RKO (cell line): ENCODE data around the gene KLHL17.
A peak's percentile ranks its signal among the peaks of the same experiment; 100 is the strongest.
"Not testable (repeated sequence)": the region's sequence is repeated elsewhere in the genome, so short reads cannot be mapped to it uniquely, and the experiment has no call there.

Experiments used
- DNase-seq: peaks from one replicate; pipeline ENCODE4 v3.0.0-alpha.2; 2016; ENCODE audit warnings: low spot score

Gene KLHL17

DNA sequence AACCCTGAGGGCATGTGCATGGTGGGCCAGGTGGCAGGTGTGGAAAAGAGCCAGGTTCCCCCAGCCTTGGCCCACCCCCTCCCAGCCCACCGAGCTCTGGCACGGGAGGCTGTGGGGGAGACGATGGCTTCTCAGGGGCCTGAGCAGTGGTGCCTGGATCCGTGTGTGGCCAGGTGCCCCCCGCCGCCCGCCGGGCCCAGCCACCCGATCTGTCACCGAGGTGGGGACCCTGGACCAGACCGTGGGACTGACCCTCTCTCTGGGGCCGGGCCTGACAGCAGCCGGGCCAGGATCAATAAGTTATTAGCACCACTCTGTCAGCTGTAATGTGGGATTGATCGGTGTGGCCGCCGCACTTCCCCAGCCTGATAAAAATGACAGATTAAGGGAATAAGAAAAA is 22.9 kb upstream of the KLHL17 start:
- no peak for DNase-seq

- peak; percentile 63 for DNase-seq
Measured at GRCh38 chr1:938088-938683, 22.2 kb upstream of the KLHL17 start.

DNA sequence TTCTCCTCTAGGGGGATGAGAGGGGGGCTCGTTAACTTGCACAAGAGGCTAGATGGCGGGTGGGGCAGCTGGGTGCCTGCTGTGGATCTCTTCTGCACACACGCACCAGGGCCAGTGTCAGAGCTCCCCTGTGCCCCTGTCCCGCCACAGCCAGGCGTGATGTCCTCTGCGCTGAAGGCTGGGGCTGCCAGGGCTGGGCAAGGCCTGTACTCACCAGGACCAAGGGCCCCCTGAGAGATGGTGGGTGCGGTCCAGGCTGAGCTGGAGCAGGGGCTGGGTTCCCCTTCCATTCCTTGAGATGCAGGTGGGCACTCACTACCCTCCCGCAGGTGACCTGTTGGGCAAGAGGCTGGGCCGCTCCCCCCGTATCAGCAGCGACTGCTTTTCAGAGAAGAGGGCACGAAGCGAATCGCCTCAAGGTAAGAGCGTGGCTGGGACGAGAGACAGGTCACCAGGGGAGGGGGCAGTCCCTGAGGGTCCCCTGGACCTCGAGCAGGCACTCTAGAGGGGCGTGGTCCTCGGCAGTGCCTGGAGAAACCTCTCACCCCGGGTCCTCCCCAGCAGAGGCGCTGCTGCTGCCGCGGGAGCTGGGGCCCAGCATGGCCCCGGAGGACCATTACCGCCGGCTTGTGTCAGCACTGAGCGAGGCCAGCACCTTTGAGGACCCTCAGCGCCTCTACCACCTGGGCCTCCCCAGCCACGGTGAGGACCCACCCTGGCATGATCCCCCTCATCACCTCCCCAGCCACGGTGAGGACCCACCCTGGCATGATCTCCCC is 21.5 kb upstream of the KLHL17 start:
- no peak for DNase-seq

DNA sequence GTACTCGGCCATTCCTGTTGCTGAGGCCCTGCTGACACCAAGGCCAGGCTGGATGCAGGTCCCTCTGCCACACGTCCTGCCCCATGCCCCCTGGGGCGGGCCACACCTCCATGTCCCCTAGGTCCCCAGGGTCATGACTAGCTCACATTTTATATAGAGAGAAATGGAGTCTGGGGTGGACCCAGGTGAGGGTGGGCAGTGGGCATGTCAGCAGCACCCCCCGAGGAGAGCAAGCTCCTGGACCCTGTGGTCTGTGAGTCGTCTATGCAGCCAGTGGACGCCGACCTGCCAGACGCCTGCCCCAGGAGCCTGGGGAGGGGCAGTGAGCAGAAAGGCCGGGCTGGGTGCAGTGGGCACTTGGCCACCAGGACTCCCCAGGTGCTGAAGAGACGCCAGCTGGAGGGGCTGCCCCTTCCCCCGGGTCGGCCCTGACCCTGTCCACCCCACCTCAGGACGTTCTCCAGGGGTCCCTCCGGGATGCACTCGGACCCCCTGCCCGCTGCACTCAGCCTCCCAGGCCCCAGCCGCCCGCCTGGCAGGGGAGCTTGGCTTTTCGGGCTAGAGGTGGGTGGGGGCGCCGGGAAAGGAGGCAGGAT is 20.8 kb upstream of the KLHL17 start:
- no peak for DNase-seq

- peak; percentile 50 for DNase-seq
Measured at GRCh38 chr1:940107-941014, 20.0 kb upstream of the KLHL17 start.

- no peak for DNase-seq
Measured at GRCh38 chr1:941015-941587, 19.3 kb upstream of the KLHL17 start.

DNA sequence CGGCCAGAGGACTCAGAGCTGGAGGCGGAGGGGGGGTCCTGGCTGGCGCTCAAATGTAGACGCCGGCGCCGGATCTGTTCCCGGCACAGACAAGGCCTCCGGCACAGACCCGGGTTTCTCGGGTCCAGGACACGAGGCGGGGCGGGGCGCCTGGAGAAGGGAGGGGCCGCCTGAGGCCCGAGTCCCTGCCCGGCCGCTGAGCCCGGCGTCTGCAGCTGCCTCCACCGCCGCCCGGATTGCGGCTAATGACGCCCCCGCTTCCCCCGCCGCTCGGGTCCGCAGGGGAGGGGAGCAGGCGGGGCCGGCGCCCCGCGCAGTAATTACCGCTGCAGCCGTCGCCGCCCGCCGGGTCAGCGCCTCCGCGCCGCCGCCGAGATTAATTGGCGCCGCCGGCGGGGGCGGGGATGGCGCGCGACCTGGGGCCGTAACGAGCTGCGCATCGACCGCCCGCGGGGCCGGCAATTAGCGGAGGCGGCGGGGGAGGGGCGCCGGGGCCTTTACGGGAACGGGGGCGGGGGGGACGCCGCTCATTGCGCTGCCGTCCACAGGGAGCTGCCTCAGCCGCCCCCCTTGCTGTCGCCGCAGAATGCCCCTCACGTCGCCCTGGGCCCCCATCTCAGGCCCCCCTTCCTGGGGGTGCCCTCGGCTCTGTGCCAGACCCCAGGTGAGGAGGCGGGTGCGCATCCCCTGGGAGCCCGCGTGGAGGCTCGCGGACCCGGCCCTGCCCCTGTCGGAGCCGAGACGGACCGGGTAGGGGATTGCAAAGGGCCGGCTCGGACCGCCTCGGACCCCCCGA is 18.6 kb upstream of the KLHL17 start:
- DNase-seq = peak; percentile 48

GRCh38 chr1:942411-942821 is 18.0 kb upstream of the KLHL17 start:
- DNase-seq = no peak

- DNase-seq = no peak
Measured at GRCh38 chr1:942864-943533, 17.4 kb upstream of the KLHL17 start.

DNA sequence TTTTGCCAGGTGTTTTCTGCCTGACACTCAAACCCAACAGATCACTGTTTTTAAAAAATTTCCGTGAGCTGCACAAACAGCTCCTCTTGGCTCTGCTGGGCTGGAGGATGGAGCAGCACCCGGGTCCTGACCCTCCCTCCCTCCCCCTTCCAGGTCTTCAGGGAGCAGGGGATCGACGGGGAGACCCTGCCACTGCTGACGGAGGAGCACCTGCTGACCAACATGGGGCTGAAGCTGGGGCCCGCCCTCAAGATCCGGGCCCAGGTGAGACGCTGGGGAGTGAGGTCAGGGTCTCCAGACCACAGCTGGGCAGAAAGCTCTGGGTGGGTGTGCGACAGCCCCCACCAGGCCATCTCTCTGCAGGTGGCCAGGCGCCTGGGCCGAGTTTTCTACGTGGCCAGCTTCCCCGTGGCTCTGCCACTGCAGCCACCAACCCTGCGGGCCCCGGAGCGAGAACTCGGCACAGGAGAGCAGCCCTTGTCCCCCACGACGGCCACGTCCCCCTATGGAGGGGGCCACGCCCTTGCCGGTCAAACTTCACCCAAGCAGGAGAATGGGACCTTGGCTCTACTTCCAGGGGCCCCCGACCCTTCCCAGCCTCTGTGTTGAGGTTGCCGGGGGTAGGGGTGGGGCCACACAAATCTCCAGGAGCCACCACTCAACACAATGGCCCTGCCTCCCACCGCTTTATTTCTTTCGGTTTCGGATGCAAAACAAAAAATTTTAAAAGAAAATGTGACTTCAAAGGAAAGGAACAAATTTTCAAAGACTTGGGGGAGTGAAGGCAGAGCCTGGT is 16.6 kb upstream of the KLHL17 start:
- no peak for DNase-seq

DNA sequence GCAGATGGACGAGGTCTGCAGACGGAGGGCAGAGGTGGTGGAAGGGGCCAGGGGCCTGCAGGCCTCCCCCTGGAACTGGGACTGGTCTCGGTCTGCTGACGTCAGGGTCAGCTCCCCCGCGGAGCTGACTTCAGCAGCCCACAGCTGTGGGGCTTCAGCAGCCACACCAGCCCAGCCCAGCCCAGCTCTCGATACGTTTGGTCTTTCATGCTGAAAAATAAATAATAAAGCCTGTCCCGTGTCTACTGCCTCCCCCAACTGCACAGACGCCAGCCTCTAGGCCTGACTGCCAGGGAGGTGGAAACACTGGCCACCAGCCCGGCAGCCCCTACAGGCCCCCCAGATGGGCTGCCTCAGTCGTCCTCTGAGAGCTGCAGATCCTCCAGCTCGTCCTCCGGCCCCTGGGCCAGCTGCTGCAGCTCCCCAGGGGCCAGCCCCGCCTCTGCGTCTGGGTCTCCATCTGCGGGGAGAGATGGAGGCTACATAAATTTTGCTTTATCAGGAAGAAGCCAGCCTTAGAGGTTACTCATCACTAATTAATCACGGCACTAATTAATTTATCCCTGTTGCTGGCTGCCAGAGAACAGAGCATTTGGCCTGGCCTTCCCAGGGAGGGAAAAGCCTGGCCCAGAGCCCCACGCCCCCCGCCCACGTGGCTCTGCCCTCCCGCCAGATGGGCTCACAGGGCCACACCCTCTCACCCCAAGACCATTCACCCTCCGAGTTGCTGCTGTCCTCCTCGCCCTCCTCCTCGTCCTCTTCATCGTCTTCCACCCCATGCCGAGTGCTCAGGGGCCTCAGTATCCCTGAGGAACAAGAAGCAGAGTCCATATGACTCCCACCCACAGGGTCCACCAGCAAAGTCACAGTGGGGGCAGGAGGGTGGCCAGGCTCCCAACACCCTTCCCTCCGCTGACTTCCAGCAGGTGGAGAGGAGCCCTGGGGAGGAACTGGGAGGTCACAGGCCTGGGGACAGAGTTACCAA is 15.8 kb upstream of the KLHL17 start:
- DNase-seq = no peak

DNA sequence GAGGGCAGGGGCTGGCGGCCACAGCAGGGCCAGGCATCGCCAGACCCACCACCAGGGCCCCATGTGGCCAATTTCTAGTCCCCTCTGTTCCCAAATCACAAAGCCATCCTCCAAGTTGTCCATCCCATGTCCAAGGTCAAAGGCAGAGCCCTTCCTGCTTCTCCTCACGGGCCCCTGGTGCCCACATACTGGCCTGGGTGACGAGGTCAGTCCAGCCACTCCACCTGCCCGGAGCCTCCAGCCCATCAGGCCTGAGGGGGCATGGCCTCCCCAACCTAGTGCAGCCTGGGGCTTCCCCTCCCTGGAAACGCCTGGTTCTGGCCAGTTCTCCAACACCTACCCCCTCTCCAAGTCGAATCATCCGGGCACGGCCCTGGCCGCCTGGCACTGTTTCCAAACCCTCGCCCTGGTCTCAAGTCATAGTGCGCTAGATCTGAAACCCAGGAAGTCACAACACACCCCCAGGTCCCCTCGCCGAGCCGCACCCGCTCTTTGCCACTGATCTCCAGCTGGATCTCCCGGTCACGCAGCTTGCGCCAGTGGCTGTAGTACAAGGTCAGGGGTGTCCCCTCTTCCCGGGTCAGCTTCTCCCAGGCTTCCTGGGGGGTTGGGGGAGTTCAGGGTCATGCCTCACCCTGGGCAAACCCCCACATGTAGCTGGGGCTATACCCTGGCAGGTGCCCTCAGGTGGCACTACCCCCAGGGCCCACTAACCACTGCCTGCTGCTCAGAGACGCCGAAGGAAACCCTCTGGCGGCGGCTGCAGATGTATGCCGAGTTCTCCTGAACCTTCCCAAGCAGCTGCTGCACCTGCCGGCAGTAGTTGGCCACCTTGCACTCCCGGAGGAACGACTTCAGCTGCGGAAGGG is 14.5 kb upstream of the KLHL17 start:
- DNase-seq = no peak

GRCh38 chr1:946811-947210 is 13.6 kb upstream of the KLHL17 start:
- not testable (repeated sequence) for DNase-seq

DNA sequence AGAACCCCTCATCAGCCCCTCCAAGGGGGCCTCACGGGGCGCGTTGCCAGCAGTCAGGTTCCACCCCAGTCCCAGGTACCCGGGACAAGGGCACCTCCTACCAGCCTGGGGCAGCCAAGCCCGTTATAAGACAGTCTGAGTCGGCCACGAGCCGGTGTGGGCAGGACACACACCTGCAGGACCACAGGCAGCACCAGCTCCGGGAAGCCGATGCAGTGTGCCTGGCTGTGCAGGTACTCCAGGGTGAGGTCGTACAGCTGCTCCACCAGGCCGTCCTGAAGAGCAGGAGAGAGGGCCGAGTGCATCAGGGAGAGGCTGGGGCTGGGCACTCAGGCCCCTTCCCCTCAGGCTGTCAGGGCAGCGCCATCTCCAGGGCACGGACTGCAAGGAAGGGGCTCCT is 12.4 kb upstream of the KLHL17 start:
- no peak for DNase-seq

GRCh38 chr1:950268-950667 is 10.1 kb upstream of the KLHL17 start:
- no peak for DNase-seq

DNA sequence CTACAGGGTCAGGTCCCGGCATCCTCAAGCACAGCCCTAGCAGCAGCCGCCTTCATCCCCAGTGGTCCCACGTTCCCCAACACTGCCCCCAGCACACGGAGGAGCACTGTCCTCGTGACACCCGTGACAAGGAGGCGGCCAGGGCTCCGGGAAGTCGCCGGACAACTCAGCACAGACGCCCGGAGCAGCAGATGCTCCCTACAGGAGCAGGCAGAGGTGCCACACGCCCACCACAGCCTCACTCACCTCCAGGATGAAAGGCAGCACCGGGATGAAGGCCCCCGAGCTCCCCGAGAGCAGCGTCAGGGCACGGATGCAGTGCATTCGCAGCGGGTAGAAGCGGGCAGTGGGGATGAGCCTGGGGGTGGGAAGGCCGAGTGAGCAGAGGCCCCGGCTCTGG is 9.5 kb upstream of the KLHL17 start:
- DNase-seq = no peak

DNA sequence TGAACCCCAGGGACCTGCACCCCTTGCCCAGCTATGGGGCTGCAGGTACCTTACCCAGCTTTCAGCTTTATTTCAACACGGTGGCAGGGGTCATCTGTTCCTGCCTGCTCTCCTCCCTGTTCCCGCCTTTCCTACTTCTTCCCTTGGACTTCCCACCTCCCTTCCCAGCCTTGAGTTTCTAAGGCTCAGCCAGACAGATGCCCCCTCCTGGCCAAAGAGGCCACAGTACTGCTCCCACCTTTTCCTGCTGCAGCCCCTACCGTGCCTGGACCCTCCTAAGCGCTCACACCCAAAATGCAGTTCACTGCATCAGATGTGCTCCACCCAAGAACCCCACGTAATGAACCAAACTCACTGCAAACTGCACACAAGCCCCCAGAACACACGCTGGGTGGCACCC is 9.0 kb upstream of the KLHL17 start:
- peak; percentile 27 for DNase-seq

DNA sequence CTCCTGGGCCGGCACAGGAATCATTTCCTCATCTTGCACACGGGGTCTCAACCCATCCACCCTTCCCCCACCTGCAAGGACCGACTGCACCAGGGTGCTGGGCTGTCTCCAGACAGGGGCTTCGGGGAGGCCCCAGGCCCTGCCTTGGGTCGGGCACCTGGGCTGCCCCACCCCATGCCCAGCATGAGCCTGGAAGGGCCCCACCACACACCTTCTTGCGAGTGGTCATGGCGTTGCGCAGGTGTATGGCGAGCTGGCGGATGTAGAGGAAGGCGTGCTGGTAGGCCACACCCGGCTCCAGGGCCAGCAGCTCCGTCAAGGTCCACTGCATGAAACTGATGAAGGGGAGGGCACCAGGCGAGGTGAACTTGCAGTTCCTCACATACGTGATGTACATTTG is 8.2 kb upstream of the KLHL17 start:
- DNase-seq = no peak
